GM19324 (cell line): ENCODE results near the gene WDR6.

Experiments
- ATAC-seq: cut with Tn5 transposase; IDR thresholded peaks from one replicate; pipeline ENCODE4 v1.9.1; 2021; ENCODE audit warnings: mild to moderate bottlenecking, moderate library complexity; ENCODE audit not compliant: unreplicated experiment, low FRiP score

WDR6 gene

DNA sequence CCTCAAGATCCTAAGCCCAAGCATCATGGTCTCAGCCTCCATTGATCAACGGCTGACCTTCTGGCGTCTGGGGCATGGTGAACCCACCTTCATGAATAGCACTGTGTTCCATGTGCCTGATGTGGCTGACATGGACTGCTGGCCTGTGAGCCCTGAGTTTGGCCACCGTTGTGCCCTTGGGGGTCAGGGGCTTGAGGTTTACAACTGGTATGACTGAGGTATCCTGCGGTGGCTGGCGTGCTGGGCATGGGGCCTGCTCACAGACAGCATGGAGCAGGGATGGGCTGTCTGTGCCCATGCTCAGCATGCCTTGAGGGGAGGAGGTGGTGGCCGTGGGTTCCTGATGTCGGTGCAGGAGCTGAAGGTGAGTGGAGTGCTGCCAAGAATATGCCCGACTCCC, 7.9 kb downstream of the WDR6 start:
- no peak for ATAC-seq

GRCh38 chr3:49015765-49016164, 8.6 kb downstream of the WDR6 start:
- no peak for ATAC-seq

DNA sequence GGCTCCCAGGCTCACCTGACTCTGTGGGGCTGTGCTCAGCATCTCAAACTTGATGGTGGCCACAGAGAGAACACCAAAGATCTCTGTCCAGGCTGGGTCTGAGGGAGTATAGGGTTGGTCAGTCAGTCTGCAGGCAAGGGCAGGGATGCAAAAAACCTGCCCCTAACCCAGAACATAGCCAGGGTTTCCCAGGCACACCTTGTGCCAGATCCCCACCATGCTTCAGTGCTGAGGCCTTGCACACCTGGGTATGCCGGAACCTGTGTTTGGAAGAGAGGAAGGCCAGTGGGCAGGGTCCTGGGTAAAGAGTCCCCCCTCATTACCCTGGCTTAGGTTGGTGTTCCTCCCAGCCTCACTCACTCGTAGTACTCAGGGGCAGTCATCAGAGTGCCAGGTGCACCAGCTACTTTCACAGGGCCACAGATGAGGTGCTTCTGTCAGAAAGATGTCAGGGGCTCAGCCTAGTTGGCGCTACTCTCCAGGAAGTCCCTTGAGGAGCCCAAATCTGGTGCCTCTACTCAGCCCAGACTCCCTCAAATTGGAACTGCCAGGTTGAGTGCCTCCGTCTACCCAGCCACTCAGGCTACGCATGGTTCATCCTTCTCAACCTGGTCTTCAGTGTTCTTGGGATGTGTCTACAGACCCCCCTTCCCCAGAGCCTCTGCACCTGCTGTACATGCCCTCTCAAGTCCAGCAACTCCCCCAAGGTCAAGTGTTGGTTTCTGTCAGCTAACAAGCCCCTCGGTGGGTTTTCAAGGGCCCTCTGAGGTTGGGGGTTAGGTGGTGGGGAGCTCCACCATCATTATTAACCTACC, 9.4 kb downstream of the WDR6 start:
- no peak for ATAC-seq

- ATAC-seq = no peak
These were observed 10.2 kb downstream of the WDR6 start for GRCh38 chr3:49017229-49017970.

- no peak for ATAC-seq
These were observed 10.9 kb downstream of the WDR6 start, which contains the start of gene DALRD3 for GRCh38 chr3:49017971-49018706. Gene DALRD3, minus strand, starts transcription at chr3:49018580. Its CDS starts 16 bp downstream, at chr3:49018564.

DNA sequence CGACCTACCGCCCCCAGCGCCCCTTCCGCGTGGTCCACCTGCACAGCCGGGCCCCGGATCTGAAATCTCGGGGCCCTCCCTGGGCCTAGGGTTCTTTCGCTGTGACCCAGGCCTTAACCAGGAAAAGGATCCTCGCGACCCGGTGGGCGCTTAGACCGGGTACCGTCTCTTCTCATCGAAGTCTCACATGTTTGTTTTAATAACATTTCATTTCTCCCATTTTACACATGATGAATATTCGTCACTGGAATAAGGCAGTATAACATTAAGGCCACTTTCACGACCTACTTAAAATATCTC, 11.5 kb downstream of the WDR6 start:
- no peak for ATAC-seq

GRCh38 chr3:49019941-49020329, 12.7 kb downstream of the WDR6 start:
- ATAC-seq = no peak

GRCh38 chr3:49020330-49021212, 13.4 kb downstream of the WDR6 start:
- peak; percentile 1 for ATAC-seq

GRCh38 chr3:49021213-49021812, 14.1 kb downstream of the WDR6 start:
- peak; percentile 57 for ATAC-seq

DNA sequence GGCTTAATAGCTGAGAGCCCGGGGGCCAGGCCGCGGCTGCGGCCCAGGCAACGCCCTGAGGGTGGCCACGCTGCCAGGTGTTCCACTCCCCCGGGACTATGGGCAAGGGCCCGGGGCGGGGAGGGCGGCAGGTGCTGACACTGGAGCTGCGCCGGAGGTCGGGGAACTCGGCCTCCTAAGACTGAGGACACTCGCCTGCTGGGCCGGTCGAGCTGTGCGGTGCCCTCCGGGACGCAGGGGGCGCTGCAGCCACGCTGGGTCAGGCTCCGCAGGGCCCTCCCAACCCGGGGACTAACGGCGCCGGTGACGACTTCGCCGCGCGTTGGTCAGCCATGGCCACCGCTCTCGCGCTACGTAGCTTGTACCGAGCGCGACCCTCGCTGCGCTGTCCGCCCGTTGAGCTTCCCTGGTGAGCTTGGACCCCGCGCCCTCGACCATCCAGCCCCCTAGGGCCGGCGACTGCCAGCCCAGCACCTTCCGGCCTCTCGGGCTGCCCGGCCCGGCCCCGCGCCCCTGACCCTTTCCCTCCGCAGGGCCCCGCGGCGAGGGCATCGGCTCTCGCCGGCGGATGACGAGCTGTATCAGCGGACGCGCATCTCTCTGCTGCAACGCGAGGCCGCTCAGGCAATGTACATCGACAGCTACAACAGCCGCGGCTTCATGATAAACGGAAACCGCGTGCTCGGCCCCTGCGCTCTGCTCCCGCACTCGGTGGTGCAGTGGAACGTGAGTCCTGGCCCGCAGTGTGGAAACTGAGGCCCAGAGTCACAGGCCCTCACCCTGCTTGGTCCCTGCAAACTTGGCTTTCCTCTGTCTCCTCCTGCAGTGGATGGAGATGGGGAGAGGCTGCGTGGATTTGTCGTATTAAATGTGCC, 14.9 kb downstream of the WDR6 start, which contains the start of gene NDUFAF3:
Gene NDUFAF3 (plus strand): TSS at position 309 of the 875 bp plus-strand sequence. CDS start 24 bp downstream, at position 333.
- ATAC-seq = peak; percentile 62

- no peak for ATAC-seq
These were observed 15.5 kb downstream of the WDR6 start for GRCh38 chr3:49022688-49023171.

DNA sequence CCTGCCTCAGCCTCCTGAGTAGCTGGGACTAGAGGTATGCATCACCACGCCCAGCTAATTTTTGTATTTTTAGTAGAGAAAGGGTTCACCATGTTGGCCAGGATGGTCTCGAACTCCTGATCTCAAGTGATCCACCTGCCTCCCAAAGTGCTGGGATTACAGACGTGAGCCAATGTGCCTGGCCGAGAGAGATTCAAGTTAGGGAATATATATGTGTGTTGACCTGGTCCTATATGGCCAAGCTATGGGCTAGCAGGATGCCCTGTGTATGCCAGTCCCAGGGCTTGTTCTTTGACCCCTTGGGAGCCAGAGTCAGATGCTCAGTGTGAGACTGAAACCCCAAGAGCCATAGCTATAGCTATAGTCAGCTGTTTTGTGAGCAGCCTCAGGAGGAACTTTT, 16.6 kb downstream of the WDR6 start:
- ATAC-seq = no peak

- ATAC-seq = no peak
These were observed 17.3 kb downstream of the WDR6 start for GRCh38 chr3:49024449-49024848.

- no peak for ATAC-seq
These were observed 18.0 kb downstream of the WDR6 start for GRCh38 chr3:49025005-49025792.

DNA sequence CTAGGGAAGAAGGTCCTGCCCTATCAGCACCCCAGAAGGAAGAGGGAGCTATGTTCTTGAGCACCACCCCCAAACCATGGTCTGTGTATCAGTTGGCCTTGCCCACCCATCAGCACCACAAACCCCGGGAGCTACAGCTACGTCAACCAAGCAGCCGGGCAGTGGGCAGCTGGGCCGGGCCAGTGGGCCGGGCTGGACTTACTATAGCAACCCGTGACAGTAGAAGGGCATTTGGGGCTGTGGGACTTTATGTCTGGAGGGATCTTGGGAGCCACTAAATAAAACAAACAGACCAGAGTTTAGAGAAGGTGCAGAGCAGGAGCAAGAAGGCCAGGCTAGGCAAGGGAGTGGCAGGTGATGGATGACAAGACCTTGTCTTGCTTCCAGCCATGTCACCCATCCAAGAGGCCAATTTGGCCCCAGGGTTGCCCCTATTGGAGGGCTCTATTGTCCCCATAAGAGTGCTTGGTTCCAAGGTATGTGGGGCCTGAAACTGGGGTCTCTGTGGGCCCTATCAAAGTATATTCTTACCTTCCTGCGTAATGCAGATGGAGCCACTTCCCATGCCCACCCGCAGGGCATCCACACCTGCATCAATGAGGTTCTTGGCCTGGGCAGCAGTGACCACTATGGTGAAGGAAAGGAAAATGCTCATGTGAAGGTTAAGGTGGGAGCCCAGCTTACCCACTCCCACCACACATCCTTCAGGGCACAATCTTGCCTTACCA, 18.8 kb downstream of the WDR6 start:
- ATAC-seq = no peak

GRCh38 chr3:49026536-49026935, 19.3 kb downstream of the WDR6 start:
- ATAC-seq = no peak

- ATAC-seq = no peak
These were observed 20.4 kb downstream of the WDR6 start for GRCh38 chr3:49027634-49028033.
